Neural progenitor cell (in vitro differentiated cells): Measurements from ENCODE around the gene HPSE.

ENCODE experiments used
- CTCF ChIP-seq: fragments of 200-600 bp; sonication (generic); IDR thresholded peaks from 2 replicates; pipeline ENCODE4 v1.5.1; 2017; ENCODE audit warnings: antibody characterized with exemption, mild to moderate bottlenecking
- EZH2 ChIP-seq: fragments of 200-600 bp; sonication (generic); IDR thresholded peaks from 2 replicates; pipeline ENCODE4 v1.6.1; 2017; ENCODE audit warnings: antibody characterized with exemption, mild to moderate bottlenecking, moderate library complexity
- EZH2phosphoT487 ChIP-seq: fragments of 200-600 bp; sonication (generic); IDR thresholded peaks from 2 replicates; pipeline ENCODE4 v1.6.1; 2017; ENCODE audit warnings: antibody characterized with exemption

GRCh38 chr4:83317671-83318070 is 17.0 kb downstream of the HPSE start:
- TF ChIP-seq CTCF (no peak), EZH2 (no peak), EZH2phosphoT487 (no peak)
